Stimulated activated naive CD4-positive, alpha-beta T cell treated with Interleukin-2 at 50 U/mL for 16 hours (primary cell): ENCODE data around the gene RAB26.

Source experiments
- DNase-seq: peaks from one replicate; lab custom pipeline; 2025; lab: John Stamatoyannopoulos, UW

RAB26 gene

DNA sequence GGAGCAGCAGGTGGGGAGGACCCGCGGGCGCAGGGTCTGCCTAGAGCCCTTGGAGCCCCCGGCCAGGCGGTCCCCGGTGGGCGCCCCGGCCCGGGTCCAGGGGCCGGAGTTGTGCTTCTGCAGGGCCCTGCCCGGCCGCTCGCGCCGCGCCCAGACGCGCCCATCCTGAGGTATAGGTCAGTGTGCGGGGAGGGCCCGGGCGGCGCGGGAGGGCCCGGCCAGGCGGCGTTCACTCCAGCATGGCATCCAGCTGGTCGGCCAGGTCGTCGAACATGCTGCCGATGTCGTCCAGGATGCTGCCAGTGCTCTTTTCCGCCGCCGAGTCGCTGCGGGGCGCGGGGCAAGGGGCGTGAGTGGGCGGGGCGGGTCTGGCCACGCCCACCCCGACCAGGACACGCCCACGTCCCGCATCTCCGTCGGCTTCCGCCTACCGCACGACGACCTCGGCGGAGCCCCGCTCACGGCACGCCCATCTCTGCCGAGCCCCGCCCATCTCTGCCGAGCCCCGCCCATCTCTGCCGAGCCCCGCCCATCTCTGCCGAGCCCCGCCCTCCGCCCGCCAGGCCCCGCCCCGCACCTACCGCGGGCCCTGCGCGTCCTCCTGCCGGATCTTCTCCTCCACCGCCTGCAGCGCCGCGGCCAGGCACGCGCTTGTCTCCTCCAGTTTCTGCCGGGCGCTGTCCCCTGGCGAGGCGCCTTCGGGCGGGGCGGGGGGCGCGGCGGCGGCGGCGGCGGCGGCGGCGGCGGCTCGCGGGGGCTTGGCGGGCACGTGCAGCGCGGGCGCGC lies 30.1 kb downstream of the RAB26 start:
- no peak for DNase-seq

DNA sequence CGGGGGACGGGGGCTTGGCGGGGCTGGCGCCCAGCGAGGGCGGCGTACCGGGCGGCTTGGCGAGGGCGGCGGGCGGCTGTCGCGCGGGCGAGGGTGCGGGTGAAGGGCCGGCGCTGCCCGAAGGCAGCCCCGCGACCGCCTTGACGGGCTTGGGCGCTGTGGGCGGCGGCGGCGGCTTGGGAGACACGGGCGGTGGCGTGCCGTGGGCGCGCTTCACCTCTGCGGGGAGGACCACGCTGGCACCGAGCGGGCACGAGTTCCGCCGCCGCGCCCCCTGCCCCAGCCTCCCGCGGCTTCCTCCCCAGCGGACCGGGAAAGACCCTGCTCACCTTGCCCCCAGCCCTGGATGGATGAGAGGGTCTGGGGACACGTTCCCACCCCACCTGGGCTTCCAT lies 30.7 kb downstream of the RAB26 start:
- no peak for DNase-seq

DNA sequence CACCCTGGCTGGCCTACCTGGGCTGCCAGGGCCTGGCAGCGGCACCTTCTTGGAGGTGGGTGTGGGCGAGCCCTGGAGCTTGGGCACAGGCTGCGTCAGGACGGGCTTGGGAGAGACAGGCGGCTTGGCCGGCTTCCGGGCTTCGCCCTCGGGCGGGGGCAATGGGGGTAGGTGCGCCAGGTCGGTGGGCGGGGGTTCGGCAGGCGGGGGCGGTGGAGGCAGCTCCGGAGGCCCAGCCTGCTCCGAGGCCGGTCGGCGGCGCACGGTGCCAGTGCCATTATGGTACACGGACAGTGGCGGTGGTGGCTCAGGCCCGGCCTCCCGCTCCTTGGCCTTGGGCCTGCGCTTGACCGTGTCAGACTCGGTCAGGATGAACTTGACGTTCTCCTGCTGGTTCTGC lies 31.2 kb downstream of the RAB26 start:
- DNase-seq, result no peak

DNA sequence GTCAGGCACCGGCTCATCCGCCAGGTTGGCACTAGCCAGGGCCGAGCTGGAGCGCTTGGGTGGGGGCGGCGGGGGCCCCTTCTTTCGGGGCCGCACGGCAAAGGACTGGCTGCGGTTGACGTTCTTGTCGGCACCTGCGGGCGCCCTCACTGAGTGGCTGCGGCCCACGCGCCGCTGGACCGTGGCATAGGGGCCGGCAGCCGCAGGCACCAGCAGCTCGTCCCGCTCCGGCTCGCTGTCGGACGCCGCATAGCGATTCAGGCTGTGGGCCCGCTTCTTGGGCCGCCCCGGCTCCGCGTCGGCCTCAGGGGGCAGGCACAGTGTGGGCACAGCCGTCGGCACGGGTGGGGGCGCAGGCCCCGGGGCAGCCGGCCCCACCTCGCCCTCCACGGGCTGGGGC lies 32.0 kb downstream of the RAB26 start:
- no peak for DNase-seq

DNA sequence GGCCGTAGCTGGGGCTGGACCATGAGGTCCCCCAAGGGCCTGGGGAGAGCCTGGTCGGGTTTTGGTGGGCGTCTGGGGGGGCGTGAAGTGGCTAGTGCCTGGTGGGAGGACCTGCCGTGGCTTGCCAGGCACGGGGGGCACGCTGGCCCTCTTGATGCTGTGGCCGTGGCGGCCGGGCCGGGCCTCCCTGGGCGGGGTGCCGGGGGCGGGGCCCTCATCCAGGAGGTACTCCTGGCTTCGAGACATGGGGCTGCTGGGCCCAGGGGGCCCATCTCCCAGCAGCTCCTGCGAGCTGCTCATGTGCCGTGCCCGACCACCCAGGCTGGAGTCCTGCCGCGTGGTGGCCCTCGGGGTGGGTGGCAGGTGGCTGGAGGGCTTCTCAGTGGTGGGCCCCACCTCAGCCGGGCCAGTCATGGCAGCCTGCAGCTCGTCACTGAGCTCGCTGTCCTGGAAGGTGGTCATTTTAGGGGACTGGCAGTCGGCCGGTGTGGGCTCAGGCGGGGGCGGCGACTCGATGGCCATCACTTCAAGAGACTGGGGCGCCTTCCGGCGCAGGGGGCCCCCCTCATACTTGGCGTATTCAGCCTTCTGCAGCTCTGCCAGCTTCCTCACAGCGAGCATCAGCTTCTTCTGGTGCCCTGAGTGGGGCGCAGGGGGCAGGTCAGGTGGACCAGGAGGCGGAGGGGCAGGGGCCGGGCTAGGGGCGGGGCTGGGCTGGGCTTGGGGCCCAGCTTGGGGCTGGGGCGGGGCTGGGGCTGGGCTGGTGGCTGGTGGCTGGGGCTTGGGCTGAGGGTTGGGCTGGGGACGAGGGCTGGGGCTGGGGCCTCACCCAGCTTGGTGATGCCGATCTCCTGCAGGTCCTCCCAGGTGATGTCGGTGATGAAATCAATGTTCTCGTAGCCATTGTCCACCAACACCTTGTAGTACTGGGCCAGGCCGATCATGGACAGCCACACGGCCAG lies 32.8 kb downstream of the RAB26 start:
- no peak for DNase-seq

DNA sequence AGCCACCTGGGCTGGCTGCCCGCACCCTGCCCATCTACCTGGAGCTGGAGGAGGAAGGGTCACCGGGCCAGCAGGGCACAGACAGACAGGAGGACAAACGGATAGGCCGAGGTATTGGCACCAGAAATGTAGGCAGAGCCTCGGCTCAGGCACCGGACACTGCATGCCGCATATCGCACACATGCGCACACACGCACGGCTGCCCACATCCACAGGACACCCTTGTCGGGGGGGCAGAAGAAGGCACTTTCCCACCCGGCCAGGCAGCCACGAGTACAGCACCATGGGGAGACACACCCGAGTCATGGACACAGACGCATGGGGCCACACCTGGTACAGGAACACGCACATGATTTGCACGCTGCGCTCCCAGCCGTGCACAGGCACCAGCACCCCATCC lies 33.5 kb downstream of the RAB26 start:
- no peak for DNase-seq

DNA sequence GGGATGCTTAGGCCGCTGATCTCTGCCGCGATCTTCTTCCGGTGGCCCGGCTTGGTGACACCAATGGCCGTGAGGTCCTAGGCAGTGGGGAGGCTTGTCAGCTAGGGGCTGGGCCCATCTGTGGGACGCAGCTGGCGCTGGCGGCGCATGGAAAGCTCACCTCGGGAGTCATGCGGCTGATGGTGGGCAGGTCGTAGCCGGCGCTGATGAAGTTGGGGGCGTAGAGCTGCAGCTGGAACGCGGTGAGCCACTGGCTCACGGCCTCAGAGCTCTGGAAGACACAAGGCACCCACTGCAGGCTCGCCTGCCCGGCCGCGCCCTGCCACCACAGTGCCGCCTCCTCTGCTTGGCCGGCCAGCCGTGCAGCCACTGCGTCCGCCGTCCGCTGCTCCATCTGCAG lies 35.2 kb downstream of the RAB26 start:
- DNase-seq, result no peak

DNA sequence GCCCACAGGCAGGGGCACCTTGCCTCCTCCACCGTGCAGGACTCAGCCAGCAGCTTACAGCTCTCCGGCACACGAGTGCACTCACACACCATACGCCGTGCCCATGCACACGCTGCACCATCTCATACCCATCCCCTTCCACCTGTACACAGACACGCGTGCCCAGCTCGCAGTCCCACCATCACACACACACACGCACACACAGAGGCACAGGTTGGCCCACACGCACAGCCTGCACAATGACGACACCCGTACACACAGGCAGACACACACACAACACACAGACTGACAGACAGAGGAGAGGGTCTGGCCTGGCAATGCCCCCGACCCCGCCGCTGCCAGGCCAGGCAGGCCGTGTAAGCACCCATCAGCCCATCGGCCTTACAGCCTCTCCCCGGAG lies 35.9 kb downstream of the RAB26 start:
- DNase-seq, result no peak

DNA sequence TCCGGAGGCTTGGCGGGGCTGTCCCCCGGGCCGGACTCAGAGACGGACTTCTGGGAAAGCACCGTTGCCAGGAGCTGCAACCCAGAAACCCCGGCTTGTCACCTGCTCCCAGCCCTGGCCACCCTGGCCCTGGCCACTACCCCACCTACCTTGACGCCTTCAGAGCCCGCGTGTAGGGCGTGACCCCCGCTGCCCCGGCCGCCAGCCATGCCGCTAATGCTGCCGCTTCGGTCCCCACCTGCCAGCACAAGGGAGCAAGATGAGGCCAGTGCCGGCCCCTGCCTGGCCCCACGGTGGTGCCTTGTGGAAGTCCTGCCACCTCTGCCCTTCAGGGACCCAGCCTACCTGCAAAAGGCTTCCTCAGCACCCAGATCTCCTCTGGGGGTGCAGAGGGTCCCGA lies 36.5 kb downstream of the RAB26 start:
- no peak for DNase-seq

DNA sequence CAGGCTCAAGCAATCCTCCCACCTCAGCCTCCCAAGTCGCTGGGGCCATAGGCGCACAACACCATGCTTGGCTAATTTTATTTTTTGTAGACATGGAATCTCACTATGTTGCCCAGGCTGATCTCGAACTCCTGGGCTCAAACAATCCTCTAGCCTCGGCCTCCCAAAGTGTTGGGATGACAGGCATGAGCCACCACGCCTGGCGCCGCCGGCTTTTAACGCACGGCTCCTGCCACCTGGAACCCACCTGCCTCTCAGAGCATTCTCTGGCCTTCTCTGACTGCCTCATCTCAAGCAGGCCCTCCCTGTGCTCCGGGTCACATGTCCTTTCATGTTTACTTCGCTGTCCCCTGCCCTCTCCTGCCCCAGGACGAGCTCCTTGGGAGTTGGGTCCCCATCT lies 37.6 kb downstream of the RAB26 start:
- DNase-seq, result no peak

DNA sequence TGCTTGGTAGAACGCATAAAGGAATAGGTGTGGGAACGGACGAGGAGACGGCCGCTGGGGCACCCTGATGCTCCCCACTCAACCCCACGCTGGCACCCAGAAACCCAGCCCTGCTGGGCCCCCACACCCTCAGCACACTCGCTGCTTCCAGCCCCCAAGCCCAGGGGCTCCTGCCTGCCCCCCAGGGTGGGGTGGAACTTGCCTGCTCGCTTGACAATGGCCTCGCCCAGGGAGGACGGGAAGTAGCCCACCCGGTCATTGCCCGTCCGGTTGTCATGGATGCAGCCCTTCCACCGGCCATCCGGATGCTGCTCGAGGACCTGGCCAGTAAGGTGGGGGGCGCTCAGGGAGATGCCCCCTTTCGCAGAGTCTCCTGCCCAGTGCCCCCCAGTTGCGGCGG lies 38.1 kb downstream of the RAB26 start:
- DNase-seq, result no peak

DNA sequence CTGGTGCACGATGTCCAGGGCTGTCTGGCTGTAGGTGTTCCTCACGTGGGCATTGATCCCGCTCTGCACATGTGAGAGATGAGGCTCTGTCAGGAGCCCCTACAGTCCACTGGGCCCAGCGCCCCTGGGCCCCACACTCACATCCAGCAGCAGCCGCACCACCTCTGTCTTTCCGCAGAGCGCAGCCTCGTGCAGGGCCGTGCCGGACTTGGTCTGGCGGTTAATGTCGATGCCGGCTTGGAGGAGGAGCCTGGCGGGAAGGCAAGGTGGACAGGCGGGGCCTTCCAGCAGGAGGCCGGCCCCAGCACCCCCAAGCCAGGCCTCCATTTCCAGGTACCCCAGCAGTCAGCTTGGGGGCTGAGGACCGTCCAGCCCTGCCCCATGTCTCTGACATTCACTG lies 38.8 kb downstream of the RAB26 start:
- no peak for DNase-seq

DNA sequence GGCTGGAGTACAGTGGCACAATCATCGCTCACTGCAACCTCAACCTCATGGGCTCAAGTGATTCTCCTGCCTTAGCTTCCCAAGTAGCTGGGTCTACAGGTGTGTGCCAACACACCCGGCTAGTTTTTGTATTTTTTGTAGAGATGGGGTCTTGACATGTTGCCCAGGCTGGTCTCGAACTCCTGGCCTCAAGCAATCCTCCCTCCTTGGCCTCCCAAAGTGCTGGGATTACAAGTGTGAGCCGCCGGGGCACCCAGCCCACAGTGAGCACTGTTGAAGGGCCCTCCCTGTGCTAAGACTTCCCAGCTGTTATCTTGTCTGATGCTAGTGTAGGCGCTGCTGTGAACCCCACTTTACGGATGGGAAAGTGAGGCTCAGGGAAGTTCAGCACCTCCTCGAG lies 40.0 kb downstream of the RAB26 start:
- no peak for DNase-seq

DNA sequence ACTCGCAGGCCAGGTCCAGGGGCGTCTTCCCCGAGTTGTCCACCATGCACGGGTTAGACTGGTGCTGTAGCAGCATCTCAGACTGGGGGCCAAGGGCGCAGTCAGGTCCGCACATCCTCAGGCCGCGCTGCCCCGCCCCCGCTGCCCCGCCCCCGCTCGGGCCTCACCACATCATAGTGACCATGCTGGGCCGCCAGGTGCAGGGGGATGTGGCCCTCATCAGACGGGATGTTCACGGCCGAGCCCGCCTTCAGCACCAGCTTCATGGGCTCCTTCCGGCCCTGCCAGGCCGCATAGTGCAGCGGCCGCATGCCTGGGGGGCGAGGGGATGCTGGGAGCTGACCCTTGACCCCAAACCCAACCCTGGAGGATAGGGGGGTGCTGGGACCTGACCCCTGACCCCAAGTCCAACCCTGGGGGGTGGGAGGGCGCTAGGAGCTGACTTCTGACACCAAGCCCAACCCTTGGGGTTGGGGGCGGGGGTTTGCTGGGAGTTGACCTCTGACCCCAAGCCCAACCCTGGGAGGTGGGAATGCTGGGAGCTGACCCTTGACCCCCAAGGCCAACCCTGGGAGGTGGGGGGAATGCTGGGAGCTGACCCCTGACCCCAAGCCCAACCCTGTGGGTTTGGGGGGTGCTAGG lies 40.9 kb downstream of the RAB26 start:
- DNase-seq, result no peak

DNA sequence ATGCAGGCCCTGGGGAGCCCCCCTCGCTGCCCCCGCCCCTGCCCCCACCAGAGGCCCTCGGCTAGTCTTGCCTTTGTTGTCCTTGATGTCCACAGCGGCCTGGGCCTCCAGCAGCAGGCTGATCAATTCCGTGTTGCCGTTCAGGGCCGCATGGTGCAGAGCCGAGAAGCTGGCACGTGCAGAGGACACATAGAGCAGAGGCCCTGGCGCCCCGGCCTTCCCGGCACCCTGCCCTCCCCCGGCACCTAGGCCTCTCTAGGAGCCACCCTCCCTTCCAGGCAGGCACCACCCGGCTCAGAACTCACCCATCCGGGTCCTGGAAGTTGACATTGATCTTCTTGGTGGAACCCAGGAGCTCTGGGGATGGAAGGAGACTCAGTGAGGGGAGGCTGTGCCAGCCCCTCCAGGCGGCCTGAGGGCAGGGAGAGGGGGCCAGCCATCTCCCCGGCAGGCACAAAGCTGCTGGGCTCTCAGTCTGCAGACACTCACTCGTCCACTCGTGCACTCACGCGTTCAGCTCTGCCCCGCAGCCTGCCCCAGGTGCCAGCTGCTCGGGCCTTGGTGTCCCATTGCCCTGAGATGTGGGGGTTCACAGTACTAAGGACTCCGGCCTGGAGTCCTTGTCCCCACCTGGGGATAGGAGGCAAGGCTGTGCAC lies 41.7 kb downstream of the RAB26 start:
- no peak for DNase-seq

DNA sequence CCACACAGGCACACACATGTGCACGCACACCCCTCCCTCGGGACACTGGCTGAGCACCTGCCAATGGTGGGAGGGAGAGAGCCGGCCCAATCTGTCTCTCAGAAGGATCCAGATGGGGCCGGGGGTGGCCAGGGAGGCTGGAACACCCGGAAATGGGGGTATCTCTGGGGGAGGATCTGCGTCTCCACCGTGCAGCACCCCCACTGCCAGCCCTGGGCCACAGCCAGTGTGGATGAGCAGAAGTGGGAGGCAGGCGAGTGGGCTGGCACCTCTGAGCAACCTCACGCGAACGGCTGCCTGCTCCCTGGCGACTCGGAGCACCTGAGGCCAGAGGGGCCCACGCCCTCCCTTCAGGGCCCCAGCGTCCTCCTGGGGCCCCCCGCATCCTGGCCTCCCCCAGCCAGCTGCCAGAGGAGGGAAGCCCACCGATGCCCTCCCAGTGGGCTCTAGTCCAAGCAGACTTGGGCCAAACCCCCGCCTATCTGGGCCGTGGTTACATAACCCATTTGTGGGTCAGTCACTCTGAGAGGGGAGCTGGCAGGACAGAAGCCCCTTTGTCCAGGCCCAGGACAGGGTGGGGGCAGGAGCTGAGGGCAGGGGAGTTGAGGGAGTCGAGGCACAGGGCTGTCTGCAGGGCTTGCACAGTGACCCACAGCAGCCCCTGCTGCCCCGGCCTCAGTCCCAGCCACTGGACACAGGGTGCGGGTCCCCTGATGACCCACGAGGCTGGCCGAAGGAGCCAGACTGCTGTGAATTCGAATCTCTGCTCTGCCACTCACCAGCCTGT lies 42.4 kb downstream of the RAB26 start:
- no peak for DNase-seq

DNA sequence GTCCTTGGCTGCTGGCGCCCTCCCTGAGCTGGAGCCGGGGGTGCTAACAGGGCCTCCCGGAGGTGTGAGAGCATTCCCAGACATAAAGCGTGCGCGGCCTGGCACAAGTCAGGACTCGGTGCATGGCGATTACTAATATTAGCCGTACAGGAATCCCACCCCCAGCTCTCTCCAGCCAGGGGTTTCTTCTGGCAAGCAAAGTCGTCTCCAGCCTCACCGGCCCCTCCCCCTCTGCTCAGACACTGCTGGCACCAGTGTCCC lies 43.0 kb downstream of the RAB26 start:
- no peak for DNase-seq

DNA sequence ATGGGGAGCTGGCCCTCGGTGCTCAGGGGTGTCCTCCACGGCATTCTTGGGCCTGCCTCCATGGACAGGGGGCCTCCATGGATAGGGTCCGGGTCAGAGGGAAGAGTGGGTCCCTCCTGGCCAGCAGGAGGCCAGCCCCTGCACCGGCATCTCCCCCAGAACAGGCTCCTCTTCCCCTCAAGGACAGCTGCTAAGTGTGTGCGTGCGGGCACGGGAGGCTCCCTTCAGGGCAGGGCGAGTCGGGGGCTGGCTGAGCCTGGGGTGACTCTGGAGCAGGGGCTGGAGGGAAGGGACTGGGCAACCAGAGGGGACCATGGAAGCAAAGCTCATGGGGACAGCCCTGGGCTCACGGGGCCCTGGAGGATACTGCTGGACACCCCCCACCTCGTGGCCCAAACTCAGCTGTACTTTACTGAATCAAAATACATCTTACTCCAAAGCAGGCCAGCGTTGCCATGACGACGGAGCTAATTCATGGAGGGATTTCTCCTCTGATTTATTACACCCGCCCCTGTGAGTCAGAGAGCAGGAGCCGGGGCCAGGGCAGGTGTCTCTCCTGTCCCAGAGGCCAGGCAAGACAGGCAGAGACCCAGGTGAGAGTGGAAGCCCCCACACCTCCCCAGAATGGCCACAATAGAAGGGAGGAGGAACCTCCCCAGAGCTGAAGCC lies 45.9 kb downstream of the RAB26 start:
- DNase-seq, result no peak

DNA sequence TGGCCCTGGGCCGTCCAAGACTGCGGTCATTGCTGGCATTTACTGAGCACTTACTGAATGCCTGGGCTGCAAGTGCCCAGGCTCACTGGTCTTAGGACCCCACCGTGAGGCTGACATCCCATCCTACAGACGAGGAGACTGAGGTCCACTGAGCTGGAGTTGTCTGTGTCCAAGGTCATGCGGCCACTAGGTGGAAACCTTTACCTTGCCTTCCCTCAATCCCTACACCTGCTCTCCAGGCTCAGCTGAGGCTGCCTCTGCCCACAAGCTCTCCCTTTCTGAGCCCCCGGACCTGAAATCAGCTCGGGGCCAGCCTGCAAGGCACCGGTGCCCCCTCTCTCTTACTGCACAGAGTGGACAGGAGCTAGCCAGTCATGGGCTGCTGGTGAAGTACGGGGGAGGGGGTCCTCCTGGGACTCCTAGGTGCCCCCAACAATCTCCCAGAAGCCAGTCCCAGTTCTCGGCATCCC lies 46.5 kb downstream of the RAB26 start:
- DNase-seq, result peak; percentile 15

DNA sequence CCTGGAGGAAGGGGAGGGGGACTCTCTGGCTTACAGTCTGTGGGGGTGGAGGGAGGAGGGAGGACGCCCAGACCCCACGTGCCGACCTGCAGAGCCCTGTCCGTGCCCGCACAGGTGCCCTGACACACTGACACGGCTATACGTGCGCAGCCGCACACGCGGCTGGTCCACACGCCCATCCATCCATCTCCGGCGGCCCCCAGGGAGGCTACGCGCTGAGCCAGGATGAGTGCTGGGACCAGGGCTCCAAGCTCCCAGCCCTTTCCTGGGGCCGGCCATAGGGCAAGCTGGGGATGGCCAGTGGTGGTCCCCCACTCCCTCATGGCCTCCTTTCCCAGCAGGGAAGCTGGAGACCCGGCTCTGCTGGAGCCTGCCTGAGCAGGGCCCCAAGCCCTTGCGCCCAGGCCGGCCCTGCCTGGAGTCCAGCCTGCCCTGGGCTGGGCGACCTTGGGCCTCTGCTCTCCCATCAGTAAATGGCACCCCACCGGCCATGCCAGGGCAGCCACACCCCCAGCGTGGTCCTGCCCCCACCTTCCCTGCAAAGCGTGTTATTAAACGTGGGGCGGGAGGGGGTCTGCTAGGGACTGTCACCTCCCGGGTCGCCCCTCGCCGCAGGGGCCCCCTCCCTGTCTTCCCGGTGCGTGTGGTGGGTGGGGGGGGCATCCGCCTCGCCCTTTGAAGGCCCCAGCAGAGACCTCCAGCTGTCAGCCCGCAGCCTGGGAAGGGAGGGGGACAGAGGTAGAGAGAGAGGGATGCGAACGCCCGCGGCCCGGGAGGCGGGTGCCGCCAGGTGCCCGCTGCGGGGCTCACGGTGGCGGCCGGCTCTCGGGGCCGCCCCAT lies 47.1 kb downstream of the RAB26 start:
- no peak for DNase-seq
